OCI-LY3 (cell line): ENCODE results near the gene P4HTM.

Experiments
- CTCF ChIP-seq: fragments of 200-600, 300-600 bp; sonication (generic); IDR thresholded peaks from 2 replicates; pipeline ENCODE4 v1.5.1; 2014; ENCODE audit warnings: antibody characterized with exemption, low read length, low read depth
- EZH2phosphoT487 ChIP-seq: fragments of 200-600 bp; shearing (Covaris generic); IDR thresholded peaks from 2 replicates; pipeline ENCODE4 v1.6.1; 2018; ENCODE audit warnings: antibody characterized with exemption, mixed run types, low read depth

- TF ChIP-seq CTCF (no peak), EZH2phosphoT487 (no peak)
Observed at GRCh38 chr3:48996640-48997039, 6.6 kb downstream of the P4HTM start.
